Measurements from ENCODE around the gene CABCOCO1.

Gene CABCOCO1

DNA sequence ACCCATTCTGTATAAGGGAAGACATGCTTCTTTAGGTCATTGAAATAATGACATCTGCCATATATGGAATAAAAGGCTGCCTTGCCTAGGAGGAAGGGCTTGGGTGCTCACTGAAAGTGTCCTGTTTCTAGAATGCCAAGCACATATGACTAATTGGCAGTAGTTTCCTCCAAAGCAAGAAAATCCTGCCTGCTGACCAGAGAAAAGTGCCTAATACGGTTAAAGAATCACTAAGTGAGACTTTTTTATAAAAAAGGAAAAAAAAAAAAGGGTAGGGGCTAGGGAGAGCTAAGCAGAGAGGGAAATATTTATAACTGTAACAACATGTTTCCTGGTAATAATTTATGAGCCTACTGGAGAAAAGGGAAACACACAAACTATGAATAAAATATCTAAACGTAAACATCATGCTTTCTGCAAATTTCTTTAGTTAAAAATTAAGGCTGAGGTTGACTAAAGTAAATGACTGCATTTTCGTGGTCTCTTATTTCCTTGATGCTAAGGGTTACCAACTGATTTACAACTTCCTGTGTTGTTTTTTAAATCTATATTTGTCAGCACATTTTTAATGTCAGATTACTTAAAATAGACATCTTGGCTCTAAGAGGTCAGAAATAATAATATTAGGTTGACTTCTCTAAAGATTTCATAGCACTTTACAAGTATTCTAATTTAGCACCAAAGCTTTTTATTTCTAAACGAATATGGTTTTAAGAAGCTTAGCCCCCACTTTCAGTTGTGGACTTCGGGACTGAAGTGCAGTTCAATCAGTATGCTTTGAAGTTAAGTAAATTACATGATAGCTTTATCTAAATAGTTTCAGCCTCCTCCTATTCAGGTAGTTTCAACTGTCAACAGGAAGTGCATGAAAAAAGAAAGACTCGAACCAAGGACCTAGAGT is 89.6 kb downstream of the CABCOCO1 start:
- TF ChIP-seq GATA3 (IDR thresholded peaks at IDR 0.05; ENCODE audit: low read depth, low read length) (no peak), GATA2 (IDR thresholded peaks at IDR 0.05; ENCODE audit: low read depth, low read length) (no peak)

DNA sequence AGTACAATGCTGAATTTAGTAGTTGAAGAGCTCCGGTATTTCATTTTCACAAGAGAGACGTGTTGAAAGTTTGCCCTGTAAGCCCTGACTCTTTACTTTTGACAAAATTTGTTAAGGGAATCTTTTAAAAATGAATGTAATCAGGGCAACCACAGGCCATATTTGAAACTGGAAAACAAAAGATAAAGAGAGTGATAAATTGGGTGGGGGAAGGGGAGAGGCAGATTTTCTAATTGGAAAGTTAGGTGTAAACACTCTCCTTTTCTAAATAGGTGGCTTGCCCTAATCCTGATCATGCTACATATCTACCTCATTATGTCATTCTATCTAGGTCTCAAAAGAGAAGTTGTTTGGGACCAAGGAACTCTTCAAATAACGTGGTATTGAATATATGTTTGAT is 90.7 kb downstream of the CABCOCO1 start:
- TF ChIP-seq GATA3 (IDR thresholded peaks at IDR 0.05; ENCODE audit: low read depth, low read length) = no peak
- TF ChIP-seq GATA2 (IDR thresholded peaks at IDR 0.05; ENCODE audit: low read depth, low read length) = no peak

DNA sequence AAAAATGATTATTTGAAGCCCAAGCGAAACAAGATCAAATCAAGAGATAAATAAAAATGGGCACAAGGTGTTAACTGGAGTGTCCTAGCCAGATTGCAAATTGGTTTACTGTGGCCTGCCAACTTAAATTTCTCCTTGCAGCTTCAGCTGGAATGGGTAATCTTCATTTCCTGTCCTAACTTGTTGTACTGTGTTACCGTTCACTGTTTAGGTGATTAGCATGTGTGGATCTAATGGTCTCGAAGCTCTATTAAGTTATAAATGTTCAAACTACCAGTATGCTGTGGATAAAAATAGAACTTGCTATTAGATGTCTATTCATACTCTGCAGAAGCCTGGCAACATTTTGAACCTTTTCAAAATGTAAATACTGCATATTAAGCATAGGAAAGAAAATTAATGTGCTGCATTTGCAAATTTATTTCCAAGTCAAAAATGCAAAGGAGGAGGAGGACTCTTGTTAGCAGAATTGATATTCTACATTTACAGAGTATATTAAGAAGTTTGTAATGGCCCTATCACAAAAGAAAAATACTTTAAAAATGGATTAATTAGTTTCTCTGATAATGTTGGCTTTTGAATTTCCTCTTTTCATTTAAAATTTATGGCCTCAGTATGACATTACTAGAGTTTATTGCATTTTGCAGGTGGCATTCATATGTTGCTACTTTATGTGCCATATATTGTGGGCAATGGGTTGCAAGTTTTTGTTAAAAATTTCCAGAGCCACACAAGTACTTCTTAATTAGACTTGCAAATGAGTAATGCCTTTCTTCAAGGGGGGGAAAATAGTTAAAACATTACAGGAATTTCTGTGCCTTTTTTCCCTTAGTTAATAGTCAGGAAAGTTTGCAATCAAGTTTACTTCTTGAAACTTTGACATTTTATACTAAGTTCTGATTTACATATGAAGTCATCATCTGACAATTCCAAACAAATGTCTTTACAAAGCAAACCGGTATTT is 92.1 kb downstream of the CABCOCO1 start:
- no peak for TF ChIP-seq GATA3 (IDR thresholded peaks at IDR 0.05; ENCODE audit: low read depth, low read length)
- TF ChIP-seq GATA2 (IDR thresholded peaks at IDR 0.05; ENCODE audit: low read depth, low read length) = no peak

DNA sequence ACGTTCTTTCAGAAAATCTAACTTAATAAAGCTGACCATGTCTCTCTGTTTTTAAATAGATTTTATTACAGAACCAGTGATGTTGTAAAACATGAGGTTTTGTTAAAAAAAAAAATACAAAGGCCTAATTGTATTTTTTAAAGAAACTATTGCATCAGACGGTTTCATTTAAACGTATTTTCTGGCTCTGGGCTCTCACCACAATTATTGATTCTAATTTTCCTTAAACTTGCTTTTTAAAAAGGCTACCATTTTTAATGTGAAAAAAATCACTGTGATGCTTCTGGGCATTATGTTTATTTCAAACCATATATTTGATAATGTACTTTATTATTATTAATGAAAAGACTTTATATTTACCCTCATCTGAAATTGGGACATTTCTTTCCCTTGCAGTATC is 94.3 kb downstream of the CABCOCO1 start:
- TF ChIP-seq GATA3 (IDR thresholded peaks at IDR 0.05; ENCODE audit: low read depth, low read length) (no peak), GATA2 (IDR thresholded peaks at IDR 0.05; ENCODE audit: low read depth, low read length) (no peak)

DNA sequence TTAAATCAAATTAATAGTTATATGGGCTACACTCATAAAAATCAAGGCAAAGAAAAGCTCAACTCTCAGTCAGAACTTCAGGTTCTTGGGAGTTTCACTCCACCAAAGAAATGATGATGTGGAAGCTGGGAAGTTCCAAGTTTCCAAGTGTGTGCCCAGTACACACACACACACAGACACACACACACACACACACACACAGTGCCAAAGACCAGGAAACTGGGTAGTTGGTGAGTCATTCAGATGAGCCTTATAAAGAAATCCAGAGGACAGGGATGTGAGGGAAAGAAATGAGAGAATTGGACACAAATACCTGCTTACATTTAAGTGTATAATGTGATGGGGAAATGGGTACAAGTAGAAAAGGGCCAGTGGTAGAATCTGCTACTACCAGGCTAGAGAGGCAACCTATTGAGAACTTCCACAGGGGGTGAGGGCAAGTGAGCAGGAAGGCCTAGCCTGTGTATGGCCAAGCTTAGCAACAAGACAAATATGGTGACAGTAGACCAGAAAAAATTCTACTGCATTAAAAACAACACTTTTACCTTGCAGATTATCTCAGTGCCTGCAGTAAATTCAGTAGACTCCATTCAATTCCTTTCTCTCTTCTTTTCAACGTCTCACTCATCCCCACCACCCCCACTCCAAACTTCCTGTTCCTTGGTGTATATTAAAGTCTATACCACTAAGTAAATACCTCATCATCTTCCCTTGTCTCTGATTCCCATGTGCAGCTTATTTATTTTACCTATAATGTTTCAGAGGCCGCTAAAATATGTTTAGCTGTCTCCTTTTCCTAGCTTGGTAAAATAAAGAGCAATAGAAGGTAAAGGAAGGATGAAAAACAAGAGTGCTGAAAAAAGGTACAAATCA is 95.0 kb downstream of the CABCOCO1 start:
- TF ChIP-seq GATA3 (IDR thresholded peaks at IDR 0.05; ENCODE audit: low read depth, low read length) (no peak), GATA2 (IDR thresholded peaks at IDR 0.05; ENCODE audit: low read depth, low read length) (no peak)

DNA sequence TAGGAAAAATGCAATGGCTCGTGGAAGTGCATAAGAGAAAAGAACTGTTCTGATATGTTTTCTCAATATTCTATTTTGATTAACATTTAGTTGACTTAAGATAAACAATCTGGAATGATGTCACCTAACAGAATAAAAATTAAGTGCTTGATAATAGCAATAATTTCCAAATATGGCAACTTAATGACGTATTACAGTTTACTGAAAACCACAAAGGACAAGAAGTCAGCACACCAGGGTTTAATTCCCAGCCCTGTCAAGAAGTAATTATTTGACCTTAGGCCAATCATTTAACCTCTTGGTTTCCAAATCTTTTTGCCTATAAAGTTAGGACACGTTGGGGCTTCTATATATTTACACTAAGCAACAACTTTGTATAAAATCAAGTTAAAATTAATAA is 95.7 kb downstream of the CABCOCO1 start:
- TF ChIP-seq GATA2 (IDR thresholded peaks at IDR 0.05; ENCODE audit: low read depth, low read length) (no peak), GATA3 (IDR thresholded peaks at IDR 0.05; ENCODE audit: low read depth, low read length) (no peak)

DNA sequence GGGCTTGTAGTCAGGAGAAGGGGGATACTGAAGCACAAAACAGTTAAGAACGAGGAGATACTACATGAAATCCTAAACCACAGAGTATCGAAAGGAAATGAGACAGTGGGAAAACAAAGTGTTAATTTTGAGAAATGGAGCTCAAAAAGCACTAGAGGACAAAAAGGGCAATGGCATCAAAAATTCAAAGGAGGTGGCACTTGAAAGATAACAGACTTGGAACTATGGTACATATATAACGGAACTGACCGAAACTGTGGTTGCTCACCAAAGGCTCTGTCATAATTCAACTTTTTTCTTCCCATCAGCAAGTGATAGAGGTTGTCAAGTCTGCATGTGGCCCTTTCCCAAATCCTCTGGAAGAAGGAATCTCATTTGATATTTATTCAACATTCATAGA is 97.0 kb downstream of the CABCOCO1 start:
- TF ChIP-seq GATA2 (IDR thresholded peaks at IDR 0.05; ENCODE audit: low read depth, low read length) (no peak), GATA3 (IDR thresholded peaks at IDR 0.05; ENCODE audit: low read depth, low read length) (no peak)

DNA sequence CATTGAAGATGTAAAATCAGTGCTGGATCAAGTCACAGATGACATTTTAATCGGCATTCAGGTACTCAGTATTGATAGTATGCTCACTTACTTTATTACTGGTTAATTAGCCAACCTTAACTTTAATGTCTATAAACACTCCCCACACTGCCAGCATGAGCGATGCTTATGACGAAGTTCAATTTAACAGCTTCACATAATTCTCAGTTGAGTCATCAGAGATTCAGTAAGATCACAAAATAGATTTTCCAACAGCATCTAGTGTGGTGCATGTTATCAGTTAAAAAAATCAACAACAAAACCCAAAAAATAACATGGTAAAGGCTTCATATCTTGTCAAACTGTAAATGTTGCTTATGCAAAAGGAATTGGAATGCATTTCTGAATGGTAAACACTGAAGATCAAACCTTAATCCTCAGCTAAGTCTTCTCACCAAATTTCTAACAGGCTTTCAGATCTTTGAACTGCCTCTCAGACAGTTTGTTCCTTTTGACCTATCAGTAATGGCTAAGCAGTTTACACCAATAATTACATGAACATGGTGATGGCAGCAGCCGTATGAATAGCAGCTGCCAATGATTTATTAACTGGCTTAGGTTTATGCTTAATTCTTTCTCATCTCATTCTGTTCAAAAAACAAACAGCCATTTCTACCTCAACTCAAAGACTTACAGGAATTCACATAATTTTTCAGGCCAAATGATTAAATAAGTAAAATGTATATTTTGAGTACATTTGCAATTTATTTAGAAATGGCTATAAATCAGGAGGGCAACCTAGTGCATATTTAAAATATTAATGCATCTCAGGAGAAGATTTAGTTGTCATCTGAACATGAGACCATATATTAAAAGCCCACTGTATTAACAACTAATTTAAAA is 98.5 kb downstream of the CABCOCO1 start:
- TF ChIP-seq GATA2 (IDR thresholded peaks at IDR 0.05; ENCODE audit: low read depth, low read length) = no peak
- TF ChIP-seq GATA3 (IDR thresholded peaks at IDR 0.05; ENCODE audit: low read depth, low read length) = no peak

DNA sequence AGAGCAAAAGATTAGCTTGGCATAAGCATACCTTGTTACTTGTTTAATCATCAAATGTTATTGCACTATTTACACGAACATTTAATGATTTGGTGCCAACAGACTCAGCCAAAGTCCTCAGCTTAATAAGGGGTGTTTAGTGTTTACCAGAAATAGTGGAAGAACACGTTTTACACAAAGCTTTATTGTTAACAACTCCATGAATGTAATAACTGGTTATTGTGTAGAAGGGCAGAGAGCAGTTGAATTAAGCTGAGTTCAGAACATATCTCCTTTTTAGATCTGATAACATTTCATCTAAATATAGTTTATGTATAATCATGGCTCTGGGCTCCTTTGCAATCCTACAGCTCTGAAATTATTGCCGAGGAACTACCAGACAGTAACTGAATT is 99.1 kb downstream of the CABCOCO1 start:
- peak; percentile 64 for TF ChIP-seq GATA3 (IDR thresholded peaks at IDR 0.05; ENCODE audit: low read depth, low read length)
- TF ChIP-seq GATA2 (IDR thresholded peaks at IDR 0.05; ENCODE audit: low read depth, low read length) = peak; percentile 34; the same call in 1 of the 2 replicates

DNA sequence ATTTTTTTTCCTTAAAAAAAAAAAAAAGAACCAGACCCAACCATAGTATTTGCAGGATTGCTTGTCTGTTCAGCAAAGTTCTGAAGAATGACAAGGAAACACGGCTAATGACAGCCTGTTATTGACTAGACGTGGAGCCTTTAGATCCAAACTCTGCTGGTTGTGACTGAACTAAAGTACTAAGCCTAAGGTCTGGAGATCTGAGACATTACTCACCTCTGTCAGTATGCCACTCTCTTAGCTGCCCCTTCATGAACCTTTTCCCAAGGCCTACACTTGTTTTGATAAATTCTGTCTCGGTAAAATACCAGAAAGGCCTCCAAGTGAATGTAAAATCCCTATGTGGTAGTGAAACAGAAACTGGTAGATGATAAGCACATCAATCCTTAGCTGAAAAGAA is 101.0 kb downstream of the CABCOCO1 start:
- TF ChIP-seq GATA2 (IDR thresholded peaks at IDR 0.05; ENCODE audit: low read depth, low read length) (no peak), GATA3 (IDR thresholded peaks at IDR 0.05; ENCODE audit: low read depth, low read length) (no peak)

DNA sequence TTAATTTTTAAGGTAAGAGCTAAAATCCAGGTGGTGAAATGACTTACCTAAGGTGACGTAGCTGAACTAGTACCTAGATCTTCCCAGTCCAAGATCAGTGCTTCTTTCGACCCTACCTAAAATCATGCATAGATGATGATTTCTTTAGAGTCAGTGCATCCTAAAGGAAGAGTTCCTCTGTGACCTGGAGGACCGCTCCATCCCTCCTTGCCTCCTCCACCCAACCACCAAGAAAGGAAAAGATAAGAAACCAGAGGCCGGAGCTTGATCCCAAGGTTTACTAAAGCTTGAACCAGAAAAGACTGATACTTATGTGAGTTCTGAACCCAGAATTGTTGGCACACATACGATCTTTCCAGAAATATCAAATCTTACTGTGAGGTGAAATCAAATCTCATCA is 101.8 kb downstream of the CABCOCO1 start:
- TF ChIP-seq GATA2 (IDR thresholded peaks at IDR 0.05; ENCODE audit: low read depth, low read length) (no peak; the same call in 1 of the 2 replicates), GATA3 (IDR thresholded peaks at IDR 0.05; ENCODE audit: low read depth, low read length) (no peak)

DNA sequence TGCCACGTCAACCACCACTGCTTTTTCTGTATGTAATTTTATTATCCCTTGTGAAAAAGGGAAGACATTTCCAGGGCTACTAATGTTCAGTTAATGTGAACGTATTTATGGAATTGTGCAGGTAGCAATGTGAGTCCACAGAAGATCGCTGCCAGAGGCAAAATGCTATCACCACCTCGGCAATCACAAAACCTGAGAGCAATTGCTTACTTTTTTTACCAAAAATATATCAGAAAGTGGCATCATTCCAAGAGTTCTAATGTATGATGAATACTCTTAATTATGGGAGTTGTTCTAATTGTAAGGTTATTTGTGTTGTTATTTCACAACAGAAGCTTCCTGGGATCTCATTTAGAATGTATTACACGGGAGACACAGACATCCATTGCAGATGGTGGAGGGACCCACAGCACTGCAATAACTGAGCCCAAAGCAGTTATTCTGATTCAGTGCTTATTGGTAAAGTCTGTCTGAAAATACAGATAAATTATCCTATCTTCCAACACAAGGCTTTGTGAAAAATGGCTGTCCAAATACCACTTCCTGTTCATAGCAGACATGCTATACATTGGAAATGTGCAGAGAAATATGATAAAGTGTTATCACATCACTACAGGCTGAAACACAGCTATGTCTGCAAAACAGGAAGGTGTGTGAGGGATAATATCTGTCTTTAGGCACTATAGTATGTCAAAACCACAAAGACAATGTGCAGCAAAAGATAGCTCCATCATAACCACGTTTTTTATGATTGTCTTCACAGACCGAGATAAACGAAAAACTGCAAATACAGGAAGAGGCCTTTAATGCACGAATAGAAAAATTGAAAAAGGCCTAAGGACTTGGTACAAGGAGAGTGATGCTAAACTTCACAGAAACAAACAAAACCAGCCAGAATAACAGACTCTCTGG is 102.7 kb downstream of the CABCOCO1 start:
- TF ChIP-seq GATA2 (IDR thresholded peaks at IDR 0.05; ENCODE audit: low read depth, low read length) = peak; percentile 87
- peak; percentile 89 for TF ChIP-seq GATA3 (IDR thresholded peaks at IDR 0.05; ENCODE audit: low read depth, low read length)

All from SH-SY5Y (cell line).